DMS114 treated with DMSO at 0.1 percent for 48 hours (cell line): ENCODE results near the gene CTCF.

Experiments
- DNase-seq: peaks from one replicate; lab custom pipeline; 2025; ENCODE audit not compliant: unreplicated experiment; lab: John Stamatoyannopoulos, UW

Gene CTCF

GRCh38 chr16:67651039-67651438 lies 88.7 kb downstream of the CTCF start:
- no peak for DNase-seq

- no peak for DNase-seq
Observed at GRCh38 chr16:67651847-67652246, 89.5 kb downstream of the CTCF start.

GRCh38 chr16:67652578-67653127 lies 90.3 kb downstream of the CTCF start:
- DNase-seq = no peak

GRCh38 chr16:67653128-67653788 lies 90.9 kb downstream of the CTCF start:
- no peak for DNase-seq

- DNase-seq = no peak
Observed at GRCh38 chr16:67653789-67654402, 91.6 kb downstream of the CTCF start.

GRCh38 chr16:67654403-67654911 lies 92.1 kb downstream of the CTCF start:
- no peak for DNase-seq

- no peak for DNase-seq
Observed at GRCh38 chr16:67655363-67655762, 93.0 kb downstream of the CTCF start.

- no peak for DNase-seq
Observed at GRCh38 chr16:67656344-67657016, 94.2 kb downstream of the CTCF start.

GRCh38 chr16:67657017-67657608 lies 94.8 kb downstream of the CTCF start:
- no peak for DNase-seq

GRCh38 chr16:67657751-67658518 lies 95.6 kb downstream of the CTCF start:
- no peak for DNase-seq

- no peak for DNase-seq
Observed at GRCh38 chr16:67658849-67659674, 96.7 kb downstream of the CTCF start.

- DNase-seq = peak; percentile 81
Observed at GRCh38 chr16:67659675-67660563, 97.6 kb downstream of the CTCF start, which contains the start of gene ACD. TSS of gene ACD (minus strand) at chr16:67660260. CDS start at chr16:67660220, 40 bp downstream.

GRCh38 chr16:67660564-67661028 lies 98.3 kb downstream of the CTCF start, which contains the start of gene PARD6A:
TSS of gene PARD6A (plus strand) at chr16:67660960. CDS start at chr16:67661039, 79 bp downstream.
- DNase-seq = peak; percentile 96

GRCh38 chr16:67661101-67661761 lies 98.9 kb downstream of the CTCF start:
- DNase-seq = peak; percentile 32

GRCh38 chr16:67661886-67662652 lies 99.7 kb downstream of the CTCF start:
- DNase-seq = no peak

- DNase-seq = no peak
Observed at GRCh38 chr16:67662653-67663010, 100.3 kb downstream of the CTCF start.

GRCh38 chr16:67663151-67663876 lies 101.0 kb downstream of the CTCF start:
- DNase-seq = no peak
